Right kidney (tissue), 1 donor: ENCODE results near the gene RBPMS2.
A peak's percentile ranks its signal among the peaks of the same experiment; 100 is the strongest.
"Not testable (repeated sequence)": the region's sequence is repeated elsewhere in the genome, so short reads cannot be mapped to it uniquely, and the experiment has no call there.

ENCODE experiments used
- DNase-seq: peaks from one replicate; pipeline ENCODE4 v3.0.0-alpha.2; 2016

RBPMS2 gene

DNA sequence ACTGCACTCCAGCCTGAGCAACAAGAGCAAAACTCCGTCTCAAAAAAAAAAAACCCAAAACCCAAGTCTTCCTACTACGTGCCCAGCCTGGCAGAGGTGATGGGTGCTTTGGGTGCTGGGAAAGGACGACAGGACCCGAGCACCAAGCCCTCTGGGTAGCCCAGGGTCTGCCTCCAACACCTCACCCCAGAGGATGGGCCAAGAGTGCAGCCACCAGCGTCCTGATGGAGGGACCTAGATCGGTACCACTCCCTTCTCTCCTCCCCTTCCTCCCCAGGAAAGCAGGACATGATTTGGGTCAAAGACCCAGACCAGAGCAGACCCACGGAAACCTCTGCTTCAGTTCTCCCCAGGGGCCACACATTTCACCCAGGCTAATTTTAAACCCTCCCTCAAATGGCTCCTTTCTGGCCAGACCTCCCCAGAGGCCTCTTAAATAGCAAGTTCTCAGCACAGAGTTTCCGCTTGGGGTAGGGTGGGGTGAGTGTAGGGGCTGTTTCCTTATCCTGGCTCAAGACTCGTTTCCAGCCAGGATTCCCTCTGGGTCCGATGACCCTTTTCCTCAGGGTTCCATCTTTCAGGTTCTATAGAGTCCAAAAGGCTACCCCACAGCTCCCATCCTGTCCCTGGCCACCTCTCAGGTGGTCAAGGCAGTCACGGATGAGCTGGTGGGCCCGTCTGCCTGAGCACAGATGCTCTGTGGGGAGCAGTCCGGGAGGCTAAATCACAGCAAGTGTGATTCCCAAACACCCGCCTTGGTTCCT, 20.5 kb downstream of the RBPMS2 start:
- DNase-seq, result no peak

DNA sequence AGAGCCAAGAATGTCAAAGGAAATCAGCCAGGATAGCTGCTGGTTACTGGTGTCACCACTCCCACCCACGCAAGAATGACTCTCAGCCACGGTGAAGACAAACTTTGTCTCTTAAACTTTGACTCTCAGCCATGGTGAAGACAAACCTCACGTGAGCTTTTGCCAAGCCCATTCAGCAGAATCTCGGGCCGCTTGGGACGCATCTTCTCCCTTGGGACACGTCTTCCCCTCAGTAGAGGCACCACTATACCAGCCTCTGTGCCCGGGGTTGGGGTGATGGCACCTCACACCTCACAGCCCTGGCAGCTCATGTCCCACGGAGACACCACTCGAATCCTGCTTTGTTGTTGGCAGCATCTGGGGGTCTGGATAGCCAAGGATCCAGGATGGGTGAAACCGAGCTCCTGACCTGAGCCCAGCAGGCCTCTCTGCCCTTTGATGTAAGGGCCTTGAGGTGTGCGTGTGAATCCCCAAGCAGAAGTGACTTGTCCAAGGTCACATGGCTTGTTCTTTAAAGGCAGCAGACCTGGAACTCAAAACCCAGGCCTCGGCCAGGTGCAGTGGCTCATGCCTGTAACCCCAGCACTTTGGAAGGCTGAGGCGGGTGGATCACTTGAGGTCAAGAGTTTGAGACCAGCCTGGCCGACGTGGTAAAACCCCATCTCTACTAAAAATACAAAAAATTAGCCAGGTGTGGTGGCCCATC, 21.8 kb downstream of the RBPMS2 start:
- no peak for DNase-seq

DNA sequence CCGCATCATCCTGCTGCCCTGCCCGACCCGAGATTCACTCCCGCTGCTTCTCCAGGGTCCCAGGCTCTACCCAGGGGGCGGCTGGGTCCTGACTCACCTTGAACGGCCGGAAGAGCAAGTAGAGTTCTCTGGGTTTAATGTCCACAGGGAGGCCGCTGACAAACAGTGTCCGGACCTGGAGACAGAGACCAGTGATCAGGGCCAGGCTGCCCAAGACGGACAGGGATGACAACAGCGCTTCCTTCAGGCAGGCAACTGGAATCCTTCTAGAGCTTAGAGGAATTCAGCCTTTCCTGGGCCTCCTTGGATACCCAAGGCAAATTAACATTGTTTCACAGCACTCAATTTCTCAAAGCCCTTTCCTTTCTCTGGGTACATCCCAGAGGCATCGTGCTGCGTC, 23.9 kb downstream of the RBPMS2 start:
- no peak for DNase-seq

DNA sequence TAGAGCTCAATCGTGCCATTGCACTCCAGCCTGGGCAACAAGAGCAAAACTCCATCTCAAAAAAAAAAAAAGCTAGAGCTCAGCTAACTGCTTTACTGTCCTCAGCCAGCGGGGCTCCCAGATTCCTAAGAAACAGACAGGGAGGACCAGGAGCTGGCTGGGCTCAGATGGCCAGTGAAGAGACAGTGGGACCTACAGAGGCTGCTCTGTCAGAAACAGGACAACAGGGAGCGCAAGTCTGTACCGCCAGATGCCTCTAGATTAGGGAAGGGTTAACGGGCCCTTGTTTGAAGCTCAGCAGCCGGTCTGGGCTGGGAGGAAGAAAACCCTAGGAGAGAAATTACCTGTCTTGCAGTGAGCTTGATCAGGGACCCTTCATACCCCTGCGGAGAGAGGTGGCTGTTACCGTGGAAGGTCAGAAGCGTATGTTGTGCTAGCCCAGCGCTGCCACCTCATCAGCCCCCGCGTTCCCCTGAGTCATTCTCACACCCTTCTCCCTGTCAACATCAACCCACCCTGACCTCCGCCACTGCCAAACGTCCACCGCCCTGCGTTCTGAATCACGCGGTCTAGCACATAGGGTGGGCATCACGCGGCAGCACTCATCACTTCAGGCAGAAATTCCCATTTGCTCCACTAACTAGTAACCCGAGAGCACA, 25.3 kb downstream of the RBPMS2 start:
- peak; percentile 26 for DNase-seq

DNA sequence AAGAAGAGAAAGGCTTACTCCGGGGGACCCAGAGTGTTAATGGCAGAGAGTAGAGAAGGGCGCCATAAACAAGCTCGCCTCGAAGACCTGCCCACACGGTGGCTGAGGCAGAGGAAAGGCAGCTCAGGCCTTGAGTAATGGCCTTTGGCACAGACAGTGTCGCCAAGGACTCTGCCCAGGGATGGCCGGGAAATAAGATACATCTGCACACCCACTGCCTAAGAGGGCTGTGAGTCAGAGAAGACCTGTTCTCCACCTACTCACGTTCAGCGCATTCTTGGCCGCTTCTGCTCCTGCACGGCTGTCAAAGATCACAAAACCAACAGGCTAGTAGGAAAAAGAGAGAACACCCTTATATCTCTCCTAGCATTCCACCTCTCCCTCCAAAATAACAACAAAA, 26.2 kb downstream of the RBPMS2 start:
- no peak for DNase-seq

DNA sequence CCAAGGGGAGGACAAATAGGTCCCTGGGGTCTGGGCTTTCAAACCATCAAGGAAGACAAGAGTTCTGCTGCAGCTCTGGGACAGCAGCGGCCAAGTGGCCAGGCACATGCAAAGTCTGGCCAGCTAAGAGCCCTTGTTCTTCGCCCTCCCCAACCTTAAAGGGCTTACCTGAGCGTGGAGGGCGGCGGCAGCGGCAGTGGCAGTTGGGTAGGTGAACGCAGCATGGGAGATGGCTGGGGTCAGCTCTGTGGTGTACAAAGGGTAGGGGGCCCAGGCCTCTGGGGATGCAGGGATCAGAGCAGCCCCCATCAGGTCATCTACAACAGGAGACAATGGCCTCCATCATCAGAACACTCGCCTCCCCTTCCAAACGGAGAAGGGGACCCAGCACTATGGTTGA, 27.1 kb downstream of the RBPMS2 start:
- no peak for DNase-seq

DNA sequence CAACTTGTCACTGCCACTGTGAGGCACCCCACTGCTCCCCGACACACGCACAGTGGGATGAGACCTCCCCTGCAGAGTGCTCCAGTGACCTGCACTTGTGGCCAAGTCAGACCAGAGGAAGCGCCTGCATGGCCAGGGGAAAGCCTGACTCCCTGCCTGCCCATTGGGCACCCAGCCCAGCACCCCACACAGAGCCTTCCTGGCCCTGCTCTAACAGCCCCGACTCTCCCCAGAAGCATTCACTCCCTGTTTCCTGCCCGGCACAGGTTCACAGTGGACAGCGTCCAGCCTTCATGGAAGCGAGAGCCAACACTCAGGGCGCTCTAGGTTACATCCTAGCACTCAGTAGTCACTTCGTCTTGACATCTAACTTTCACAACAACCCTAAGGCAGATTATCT, 27.8 kb downstream of the RBPMS2 start:
- DNase-seq, result no peak

DNA sequence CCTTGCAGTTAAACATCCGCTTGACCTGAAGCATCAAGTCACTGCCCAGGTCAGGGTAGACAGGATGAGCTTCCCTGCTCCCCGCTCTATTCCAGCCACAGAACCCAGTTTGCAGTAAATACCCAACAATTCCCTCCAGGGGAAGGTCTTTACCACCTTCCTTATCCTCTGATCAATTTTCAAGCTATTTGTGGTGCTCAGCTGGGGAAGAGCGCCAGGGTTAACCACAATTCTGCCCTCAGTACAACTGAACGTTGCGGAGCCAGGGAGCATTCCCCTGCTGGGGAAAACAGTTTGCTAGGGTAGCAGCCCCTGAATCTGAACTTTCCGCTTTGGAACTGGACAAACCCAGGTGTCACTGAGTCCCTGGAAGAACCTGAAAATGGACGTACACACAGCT, 28.5 kb downstream of the RBPMS2 start:
- DNase-seq, result no peak

DNA sequence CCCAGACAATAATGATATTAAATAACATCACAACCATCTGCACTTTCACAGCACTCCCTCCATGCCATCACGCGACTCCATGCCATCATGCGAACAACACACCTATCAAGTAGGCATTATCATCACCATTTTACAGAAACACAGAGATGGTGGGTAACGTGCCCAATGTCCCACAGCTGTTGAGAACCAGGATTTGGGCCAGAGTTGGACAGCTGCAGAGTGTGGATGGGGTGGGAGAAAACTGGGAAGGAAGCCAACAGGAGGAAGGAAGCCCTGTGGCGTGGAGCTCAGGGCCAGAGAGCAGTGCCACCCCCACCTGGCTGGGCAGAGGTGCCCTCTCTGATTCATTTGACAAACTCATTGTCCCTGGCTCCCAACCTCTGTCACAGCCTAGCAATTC, 29.0 kb downstream of the RBPMS2 start:
- DNase-seq, result no peak

DNA sequence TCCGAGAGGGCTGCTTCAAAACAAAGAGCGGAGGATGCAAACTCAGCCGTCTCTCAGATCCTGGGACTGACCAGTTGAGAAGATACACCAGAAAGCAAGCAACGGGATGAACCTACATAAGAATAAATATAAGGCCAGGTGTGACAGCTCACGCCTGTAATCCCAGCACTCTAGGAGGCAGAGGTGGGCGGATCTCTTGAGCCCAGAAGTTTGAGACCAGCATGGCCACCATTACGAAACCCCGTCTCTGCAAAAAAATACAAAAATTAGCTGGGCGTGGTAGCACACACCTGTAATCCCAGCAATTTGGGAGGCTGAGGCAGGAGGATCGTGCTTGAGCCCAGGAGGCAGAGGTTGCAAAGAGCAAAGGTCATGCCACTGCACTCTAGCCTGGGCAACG, 31.7 kb downstream of the RBPMS2 start:
- DNase-seq, result no peak

DNA sequence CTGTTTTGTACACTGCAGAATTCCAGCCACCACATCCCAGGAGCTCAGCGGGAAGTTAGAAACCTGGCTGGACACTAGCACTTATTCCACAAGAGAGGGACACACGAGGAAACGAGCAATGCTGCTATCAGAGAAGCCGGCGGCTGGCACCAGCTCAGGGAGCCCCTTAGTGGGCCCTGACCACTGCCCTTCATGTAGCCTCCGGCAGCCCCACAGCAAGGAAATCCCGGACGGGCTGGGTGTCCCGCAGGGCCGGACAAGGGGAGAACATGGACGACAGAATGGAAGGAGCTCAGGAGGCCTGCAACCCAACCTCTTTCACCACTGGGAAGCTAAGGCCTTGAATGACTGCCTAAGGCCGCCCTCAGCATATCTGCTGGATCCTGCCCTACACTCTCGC, 32.5 kb downstream of the RBPMS2 start:
- no peak for DNase-seq

DNA sequence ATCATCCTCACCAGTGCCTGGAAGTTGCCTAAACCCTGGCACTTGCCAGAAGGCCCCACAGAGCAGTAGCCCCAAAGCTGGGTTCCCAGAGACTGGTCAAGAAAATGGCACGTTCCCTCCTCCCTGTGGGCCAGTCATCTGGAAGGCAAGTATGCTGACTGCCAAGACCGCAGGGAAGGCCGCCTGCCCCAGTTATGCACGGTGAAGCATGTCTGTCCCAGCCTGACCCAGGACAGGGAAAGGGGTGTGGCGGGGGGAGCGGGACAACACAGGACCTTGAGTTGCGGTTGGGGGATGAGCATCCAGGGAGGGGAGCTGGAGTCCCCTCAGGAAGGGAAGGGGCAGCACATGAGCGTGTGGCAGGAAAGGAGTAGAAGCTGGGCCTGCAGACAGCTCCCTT, 33.0 kb downstream of the RBPMS2 start:
- DNase-seq, result no peak

DNA sequence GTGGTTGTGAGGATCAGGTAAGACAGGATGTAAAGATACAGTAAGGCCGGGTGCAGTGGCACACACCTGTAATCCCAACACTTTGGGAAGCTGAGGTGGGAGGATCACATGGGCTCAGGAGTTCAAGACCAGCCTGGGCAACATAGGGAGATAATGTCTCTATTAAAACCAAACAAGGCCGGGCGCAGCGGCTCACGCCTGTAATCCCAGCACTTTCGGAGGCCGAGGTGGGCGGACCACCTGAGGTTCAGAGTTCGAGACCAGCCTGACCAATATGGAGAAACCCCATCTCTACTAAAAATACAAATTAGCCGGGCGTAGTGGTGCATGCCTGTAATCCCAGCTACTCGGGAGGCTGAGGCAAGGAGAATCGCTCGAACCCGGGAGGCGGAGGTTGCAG, 33.7 kb downstream of the RBPMS2 start:
- DNase-seq, result not testable (repeated sequence)

DNA sequence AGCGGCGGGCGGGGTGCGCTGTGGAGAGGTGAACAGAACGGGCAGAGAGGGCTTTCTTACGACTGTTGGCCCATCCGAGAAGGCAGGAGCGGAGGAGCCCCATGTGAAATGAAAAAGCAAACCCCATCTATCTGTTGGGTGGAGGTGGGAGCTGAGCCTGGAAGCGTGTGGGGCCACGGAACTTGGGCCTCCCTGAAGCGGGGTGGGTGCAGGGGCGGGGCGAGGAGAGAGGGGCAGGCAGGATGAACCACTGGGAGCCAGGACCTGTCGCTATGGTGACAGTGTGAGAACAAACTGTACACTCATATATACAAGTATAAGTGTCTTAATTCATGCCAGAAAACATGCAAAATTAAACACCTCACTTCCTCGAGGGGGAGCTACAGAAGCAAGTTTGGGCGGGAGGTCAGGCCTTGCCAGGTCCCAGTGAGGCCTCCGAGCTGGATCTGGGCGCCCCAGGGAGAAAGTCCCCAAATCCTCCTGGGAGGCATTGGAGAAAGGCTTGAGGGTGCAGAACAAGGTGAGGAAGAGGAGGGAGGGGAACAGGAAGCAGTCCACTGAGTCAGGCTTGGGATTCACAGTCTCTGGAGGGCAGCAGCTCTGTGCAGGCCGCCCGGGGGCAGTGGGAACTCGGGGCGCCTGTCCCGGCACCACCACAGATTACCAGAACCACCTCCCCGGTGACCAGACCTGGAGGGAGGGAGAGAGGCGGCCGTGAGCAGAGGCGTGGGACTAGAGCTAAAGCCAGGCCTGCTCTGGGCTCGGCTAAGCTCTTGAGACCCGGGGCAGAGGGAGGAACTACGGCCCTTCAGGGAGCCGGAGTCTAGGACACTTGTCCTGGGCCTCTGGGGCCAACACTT, 34.8 kb downstream of the RBPMS2 start:
- DNase-seq, result no peak

DNA sequence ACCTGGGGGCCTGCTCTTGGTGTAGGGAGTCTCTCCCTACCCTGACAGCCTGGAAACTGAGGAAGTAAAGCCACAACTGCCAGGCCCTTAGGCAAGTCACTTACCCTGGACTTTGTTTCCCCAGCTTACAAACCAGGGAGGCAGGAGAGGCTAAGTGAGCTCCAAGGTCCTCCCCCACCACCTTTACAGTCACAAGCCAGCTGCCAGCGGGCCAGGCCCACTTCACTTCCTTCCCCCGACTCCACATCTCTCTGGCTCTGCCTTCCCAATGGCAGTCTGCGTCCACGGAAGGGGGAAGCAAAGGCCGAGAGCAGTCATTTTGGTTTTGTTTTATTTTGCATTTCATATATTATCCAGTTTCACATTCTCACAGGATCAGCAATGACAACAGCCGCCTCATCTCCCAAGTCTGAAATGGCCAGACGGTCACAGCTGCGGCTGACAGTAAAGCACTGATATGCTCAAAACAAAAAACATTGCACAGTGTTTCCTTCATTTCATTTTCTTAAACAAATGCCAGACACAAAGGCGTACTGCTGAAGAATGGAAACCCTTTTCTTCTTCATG, 35.7 kb downstream of the RBPMS2 start:
- peak; percentile 45 for DNase-seq

DNA sequence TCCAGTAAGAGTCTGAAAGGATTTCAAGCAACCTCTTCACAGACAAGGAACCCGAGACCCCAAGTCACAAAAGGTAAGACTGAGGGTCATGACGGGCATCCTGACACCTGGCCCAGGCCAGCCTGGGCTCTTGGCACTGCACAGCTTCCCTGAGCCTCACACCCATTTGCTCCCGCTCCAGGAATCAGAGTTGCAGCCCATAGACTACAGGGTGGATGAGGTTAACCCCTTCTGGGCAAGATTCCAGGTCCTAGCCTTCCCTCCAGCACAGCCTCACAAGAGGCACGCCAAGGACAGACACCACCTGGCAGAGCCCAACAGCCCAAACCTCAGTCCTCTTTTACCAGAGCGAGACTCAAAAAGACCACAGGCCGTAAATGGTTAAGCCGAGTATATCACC, 36.2 kb downstream of the RBPMS2 start:
- peak; percentile 51 for DNase-seq

DNA sequence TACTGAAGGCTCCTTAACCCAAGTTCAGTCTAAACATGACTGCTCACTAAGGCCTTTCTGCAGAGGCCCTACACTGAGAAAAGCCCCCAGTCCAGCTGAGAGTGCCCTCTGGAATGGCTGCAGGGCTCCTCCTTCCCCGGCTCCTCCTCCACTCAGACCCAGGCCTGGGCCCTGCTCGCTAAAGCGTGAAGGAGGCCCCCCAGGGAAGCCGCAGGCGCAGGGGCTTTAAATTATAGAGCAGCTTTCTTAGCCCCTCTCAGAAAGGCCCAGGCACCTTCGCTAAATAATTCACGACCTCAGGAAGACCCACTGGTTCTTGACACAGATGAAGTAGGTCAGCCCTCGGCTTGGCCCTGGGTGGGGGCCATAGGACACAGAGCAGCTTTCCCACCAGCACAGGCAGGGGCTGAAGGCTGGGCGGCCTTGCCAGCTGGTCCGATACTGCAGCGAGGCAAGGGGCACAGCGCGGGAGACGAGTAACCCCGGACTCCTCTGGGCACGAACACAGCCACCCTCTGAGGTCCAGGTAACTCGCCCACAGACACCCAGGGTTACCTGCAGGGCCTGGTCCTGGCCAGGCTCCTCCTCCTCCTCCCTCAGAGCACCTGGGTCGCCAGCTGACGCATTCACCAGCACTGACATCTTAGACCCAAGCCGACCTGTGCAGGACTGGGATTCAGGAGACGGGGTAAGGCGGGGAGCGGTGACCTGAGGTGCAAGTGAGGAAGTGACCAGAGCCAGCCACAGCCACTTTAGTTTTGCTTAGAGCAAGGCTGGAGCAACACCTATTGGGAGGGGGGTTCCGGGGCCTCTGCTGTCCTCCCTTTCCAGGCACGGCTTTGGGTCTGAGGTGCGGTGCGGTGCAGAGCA, 36.9 kb downstream of the RBPMS2 start:
- DNase-seq, result peak; percentile 56

DNA sequence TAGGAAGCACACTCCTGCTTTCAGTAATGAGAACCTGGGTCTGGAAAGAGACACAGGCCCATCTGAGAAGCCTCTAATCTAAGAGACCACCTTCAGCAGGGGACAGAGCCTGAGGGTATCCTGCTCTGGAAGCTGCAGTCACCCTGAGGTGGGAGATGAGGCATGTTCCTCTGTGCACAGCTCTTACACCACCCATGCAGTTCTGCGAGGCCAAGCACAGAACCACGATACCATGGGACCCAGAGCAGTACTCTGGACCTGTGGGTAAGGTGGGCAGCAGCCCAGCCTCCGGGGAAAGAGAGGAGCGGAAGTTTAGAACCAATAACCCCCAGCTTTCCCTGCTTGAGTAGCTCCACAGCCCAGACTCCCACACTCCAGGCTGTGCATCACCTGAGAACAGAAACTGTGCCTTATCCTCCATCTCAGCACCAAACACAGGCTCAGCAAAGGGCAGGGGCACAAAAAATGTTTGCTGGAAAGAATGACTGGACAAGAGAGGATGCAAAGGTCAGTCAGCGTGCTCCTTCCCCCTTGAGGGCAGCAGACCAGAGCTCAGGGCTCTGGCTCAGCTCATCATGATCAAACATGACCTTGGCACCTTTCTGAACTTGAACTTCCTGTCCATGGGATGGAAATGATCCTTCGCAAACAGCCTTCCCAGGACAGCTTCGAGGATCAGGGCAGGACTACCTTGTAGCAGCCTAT, 43.1 kb downstream of the RBPMS2 start:
- DNase-seq, result no peak

DNA sequence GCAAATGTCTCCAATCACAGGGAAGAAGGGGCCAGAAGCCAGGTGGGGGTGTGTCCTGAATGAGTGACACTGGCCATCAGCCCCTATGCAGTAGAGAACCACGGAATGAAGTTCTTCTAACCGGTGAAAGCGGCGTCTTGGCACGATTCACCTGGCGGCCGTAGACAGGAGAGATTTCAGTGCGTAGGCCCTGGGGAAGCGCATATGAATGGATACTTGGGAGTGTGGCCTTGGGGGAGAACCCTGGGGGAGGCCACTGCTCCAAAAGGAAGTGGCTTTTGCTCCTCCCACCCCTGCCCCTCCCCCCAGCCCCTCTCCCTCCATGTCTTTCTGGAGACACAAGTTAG, 43.6 kb downstream of the RBPMS2 start:
- no peak for DNase-seq

DNA sequence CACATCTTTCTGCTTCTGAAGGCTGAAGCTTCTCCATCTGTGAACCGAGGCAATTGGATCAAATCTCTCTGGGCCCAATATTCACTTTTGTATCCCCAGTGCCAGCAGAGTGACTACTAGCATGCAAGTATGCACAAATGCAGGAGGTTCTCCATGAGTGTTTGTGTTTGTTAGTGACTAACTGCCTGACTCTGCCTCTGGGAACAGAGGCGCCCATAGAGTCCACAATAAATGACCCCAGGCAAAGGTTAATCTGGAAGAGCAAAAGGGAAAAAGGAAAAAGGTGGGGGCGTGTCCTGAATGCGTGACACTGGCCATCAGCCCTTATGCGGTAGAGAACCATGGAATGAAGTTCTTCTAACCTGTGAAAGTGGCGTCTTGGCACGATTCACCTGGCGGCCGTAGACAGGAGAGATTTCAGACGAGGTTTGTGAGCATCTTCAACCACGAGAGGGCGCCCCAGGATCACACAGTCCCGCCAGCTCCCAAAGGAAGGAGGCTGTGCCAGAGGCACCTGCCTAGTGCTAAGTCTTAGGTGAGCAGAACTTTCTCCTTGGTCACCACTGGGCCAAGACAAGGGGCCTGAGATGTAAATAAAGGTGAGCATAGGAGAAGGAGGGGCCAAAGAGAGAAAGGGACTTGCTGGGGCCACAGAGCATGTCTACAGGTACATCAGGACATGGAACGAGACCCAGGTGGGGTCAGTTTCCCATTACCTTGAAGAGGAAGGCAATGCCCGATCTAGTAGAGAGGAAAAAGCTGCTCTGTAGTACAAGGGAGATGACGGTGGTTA, 44.2 kb downstream of the RBPMS2 start:
- peak; percentile 76 for DNase-seq
